ENCODE data around the gene TRIM2.

- TF ChIP-seq CTCF (IDR thresholded peaks at IDR 0.05) (no peak), EP300 (IDR thresholded peaks at IDR 0.05) (no peak)
These were observed 90.4 kb downstream of the TRIM2 start for GRCh38 chr4:153294631-153295030.
